CMK (cell line): ENCODE results near the gene RBM5.

Experiments used
- DNase-seq: peaks from one replicate; pipeline ENCODE4 v3.0.0-alpha.2; 2010; ENCODE audit warnings: low read depth

The RBM5 gene

DNA sequence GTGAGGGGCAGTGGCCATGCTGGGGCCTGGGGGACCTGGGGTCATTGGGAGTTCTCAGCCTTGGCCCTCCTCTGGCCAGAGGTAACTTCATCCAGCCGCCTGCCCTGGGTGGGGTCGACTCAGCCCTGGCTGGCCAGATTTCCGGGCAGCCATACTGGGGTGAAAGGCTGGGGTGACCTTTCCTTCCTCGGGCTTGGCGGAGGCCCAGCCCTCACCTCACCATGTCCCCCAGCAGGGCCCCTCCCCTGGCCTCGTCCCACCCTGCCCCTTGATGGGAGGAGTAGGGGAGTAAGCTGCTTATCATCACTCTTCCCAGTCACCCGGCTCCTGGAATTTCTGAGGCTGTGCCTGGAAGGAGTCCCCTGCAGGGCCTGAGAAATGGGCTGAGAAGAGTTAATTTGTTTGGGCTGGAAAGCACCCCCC is 71.9 kb downstream of the RBM5 start:
- DNase-seq = no peak

DNA sequence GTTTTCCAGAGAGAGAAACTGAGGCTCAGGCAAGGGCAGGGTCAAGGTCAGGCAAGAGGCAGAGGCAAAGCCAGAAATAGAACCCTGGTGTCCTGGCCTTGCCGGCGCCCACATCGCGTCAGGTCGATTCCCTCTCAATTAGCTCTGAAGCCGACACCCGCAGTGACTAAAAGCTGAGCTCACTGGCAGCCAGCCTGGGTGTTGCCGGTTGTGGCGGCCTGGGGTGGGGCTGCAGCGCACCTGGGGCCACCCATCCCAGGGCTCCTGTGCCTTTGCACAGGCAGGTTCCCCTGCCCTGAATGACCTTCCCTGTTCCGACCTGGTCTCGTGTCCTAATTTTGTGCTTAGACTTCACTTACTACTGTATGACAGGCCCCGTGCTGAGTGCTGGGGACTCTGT is 72.6 kb downstream of the RBM5 start:
- DNase-seq = no peak

DNA sequence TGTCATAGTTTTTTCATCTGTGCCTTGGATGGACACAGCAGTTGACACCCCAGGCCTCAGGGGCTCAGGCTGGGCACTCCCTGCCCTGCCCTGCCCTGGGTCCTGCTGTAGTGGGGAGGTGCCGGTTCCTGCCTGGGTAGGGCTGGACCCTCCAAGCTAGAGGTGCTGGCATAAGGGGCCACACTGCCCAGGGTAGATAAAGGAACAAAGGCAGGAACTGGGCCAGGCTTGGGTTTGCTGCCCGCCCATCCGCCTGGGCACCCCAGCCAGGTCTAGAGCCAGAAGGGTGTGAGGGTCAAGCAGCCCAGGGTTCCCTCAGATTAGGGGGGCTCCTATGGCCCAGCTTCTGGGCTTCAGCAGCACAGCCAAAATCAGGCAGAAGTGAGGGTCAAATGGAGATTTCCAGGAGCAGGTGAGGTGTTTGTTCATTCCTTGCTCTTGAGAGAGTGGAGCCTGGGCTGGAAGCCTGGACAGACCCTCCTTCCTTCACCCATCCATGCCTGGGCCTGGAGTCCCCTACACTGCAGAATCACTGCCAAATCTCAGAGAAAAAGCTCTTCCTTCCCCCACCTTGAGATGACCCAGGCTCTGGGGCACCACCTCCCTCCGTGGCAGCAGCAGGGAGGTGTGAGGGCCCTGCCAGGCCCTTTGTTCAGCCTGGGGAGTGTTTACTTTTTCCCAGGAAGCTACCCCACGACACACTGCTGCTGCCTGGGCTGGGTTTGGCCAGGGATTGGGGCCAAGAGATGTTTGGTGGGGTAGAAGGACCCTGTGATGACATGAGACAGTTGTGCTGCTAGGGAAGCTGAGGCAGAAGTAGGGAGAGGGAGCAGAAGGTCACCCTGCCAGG is 73.5 kb downstream of the RBM5 start:
- DNase-seq = no peak

DNA sequence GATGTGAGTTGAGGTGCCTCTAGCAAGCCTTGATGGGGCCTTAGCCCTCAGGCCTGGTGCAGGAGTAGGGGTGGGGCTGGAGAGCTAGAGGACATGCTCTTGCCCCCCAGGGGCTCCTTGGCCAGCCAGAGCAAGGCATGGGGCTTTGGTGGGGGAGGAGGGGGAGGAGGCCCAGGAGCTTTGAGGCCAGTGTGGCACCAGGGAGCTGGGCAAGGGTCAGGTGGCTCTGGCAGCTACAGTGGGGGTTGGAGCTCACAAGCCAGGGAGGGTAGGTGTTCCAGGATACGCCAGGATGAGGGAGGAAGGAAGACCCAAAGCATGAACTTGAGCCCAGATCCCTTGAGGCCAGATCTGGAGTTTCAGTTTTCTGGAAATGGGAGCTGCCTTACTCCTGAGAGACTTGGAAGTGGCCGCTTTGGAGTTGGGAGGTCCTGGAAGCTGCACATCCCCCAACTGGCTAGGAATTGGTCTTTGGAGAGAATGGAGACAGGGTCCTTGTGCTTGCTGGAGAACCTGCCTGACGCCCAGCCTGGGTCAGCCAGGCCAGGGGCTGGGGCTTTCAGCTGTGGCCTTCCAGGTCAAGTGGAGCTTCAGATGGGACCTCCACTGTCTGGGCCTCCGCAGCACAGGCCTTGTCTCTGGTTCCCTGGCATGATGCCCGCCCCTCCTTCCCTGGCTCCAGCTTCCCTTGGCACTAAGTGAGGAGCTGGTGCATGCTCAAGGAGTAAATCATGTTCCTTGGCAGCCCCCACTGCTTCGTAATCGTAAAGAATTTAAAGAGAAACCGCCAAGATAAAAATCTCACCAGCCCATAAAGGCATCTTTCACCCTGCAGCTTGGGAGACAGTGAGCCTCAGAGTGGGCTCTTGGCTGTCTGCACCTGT is 75.1 kb downstream of the RBM5 start:
- no peak for DNase-seq

DNA sequence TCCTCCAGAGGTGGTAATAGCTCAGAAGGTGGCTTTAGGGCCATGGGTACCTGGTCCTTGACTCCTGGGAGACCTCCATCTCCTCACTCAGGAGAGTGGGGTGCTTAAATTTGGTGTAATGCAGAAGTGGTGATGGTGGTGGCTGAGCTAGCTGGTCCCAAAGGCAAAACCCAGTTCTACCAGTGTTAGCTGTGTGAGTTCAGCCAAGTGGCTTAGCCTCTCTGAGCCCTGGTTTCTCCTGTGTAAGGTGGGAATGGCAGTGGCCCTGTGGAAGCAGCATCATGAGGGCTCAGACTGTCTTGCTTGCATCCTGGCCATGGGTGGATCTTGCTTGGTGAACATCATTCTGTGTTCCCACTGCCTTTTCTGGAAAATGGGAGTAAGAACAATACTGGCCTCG is 75.8 kb downstream of the RBM5 start:
- DNase-seq = no peak

DNA sequence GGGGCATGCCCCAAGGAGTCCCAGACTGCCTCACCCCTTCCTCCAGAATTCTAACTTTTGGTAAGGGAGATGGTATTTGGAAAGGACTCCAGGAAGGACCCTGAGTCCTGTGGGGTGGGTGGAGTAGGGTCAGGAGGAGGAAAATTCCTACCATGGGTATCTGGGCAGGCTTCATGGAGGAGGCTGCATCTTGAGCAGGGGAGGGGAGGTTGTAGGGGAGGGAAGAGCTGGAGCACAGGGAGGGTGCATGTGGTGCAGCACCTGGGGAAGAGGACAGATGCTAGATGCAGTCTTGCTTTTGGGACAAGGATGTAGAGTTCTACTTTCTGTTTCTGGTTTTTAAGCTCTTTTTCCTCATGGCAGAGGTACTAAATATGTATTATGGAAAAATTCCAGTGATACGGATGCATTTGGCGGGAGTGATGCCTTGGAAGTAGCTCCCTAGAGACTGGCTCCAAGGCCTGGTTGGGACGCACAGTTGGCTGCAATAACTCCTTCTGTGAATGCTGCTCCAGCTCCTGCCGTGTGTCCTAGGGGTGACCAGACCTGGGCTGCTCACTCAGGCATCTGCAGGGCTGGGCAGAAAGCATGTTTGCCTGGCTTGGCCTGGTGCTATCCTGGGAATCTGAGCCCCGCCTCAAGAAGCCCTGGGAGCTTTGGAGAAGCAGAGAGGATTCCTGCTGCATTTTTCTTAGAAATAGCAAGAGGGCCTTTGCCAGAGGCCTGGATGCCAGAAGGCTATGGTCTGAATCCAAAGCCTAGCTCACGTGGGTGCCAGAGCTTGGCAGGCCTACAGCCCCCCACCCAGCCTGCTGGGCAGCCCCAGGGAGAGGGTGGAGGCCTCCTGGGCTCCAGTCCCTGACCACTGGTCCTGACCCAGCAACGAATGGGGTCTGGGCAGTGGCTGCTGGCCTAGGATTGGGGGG is 76.5 kb downstream of the RBM5 start:
- DNase-seq = no peak

DNA sequence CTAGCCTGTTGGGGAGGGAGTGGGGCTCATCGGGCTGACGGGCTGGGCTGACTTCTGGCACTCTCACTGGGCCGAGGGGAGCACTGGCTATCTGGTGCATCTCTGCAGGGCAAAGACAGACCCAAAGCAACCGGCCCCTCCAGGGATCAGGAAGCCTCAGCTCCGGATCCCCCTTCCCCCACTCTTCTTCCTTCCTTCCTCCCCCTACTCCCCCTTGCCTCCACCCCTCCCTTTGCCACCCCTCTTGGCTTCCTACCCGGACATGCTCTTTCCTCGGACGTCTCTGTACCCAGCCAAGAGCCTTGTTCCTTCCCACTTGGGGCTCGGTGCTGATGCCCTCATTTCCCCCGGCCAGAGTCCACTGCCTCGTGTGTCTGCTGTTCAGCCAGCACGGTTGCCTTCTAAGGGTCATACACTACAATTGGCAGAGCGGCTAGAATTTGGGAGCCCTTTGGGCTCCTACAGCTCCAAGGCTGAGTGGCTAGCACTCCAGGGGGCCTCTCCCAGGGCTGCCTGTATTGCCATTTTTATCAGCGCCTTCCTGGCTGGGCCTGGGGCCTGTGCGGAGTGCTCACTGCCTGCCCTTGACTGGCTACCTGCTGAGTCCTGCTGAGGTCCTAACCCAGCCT is 77.3 kb downstream of the RBM5 start:
- DNase-seq = peak; percentile 54

DNA sequence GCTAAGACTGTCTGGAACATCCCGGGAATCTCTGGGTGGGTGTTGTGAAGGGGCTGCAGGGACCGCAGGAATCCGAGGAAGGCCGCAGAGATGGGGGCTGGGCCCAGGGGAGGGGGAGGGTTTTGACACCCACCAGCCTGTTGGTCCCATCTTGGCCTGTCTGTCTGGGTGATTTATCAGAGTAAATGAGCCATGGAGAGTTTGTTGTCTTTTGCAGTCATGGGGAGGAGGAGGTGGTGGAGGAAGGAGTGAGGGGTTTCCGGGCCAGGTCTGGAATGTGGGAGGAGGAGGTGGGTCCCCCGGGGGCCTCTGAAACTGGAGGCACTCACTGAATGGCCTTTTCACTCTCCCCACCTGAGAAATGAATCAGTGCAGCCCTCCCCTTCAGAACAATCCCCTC is 77.9 kb downstream of the RBM5 start:
- no peak for DNase-seq

DNA sequence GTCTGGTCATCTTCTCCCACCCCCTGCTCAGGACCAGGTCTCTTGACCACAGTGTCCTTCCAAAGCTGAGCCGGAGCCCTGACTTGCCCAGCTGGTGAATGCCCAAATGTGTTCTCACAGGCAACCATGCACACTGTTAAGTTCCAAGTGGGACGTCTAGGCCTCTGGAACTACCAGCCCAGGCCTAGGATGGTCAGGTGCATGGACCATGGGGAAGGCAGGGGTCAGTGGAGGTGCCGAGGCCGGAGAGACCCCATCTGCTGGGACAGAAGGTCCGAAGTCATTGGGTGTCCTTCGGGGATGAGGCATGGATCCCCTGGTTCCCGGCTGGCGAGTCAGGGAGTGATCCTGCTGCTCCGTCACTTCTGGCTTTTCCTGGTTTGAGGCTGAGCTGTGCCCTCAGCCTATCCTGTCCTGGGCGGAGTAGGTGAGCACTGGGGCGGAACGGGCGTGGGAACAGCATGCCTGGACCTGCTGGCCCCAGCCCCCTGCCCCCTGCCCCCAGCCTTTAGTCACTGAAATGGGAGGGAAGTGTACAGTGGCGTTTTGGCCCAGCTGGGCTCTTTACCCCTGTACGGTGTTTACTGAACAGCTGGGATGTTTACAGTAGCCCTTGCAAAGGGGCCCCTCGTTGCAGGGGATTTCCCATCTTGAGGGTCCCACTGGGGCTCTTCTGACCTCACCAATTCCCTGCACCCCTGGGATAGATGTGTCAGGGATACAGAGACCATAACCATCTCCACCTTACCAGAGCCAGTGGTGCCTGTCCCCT is 78.5 kb downstream of the RBM5 start:
- DNase-seq = no peak

DNA sequence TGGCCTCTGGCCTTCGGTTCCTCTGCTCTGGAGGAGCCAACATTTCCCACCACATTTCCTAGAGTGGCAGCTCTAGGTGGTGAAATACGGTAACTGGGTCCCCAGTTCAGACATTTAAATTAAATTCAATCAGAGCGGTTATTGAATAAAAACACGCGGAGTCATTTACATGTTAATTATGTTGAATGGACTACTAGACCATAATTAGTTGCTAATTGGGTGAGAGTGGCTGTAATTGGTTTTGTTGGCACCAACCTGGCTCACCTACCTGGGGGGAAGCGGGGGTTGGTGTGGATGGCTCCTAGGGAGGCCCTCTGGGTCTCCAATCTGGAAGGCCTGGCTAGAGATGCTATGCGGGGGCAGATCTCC is 79.1 kb downstream of the RBM5 start:
- no peak for DNase-seq

DNA sequence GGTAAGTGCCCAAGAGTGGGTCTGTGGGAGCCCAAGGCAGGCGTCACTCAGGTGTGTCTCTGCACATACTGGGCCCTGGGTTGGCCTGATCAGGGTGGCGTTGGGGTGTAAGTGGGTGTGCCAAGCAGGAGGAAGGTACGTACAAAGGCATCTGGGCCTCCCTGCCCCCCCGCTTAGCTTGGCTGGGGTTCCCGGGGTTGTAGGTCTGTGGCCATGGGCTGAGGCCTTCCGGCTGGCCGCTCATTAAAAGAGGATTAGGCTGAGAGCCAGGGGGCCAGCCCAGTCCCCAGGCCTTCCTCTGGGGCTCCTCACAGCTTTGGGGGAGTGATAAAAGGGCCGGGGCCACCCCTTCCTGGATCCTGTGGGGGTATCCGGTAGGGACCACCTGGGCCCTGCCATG is 79.7 kb downstream of the RBM5 start:
- no peak for DNase-seq
